GM12875 (cell line): ENCODE results near the gene SLC28A1.

Source experiments
- H3K4me3 ChIP-seq: one replicate; pipeline ENCODE4 v1.5.1; 2011; ENCODE audit warnings: low read depth, low read length, control low read depth
- CTCF ChIP-seq: IDR thresholded peaks from 2 replicates; pipeline ENCODE4 v1.5.1; 2011; ENCODE audit warnings: low read depth, mild to moderate bottlenecking, control low read depth, inconsistent platforms, low read length, moderate library complexity, borderline replicate concordance; ENCODE audit not compliant: insufficient read depth

The SLC28A1 gene

GRCh38 chr15:84925906-84926305, 41.4 kb downstream of the SLC28A1 start:
- no peak overlapping the region for H3K4me3 ChIP-seq
- no peak for TF ChIP-seq CTCF

GRCh38 chr15:84926491-84927230, 42.2 kb downstream of the SLC28A1 start:
- H3K4me3 ChIP-seq, result no peak overlapping the region
- TF ChIP-seq CTCF, result no peak

- H3K4me3 ChIP-seq, result no peak overlapping the region
- no peak for TF ChIP-seq CTCF
Measured at GRCh38 chr15:84928843-84929168, 44.3 kb downstream of the SLC28A1 start.

- no peak overlapping the region for H3K4me3 ChIP-seq
- no peak for TF ChIP-seq CTCF
Measured at GRCh38 chr15:84929795-84930603, 45.5 kb downstream of the SLC28A1 start.

- no peak for TF ChIP-seq CTCF
- no peak overlapping the region for H3K4me3 ChIP-seq
Measured at GRCh38 chr15:84934942-84935729, 50.7 kb downstream of the SLC28A1 start.

GRCh38 chr15:84937144-84937543, 52.7 kb downstream of the SLC28A1 start:
- no peak overlapping the region for H3K4me3 ChIP-seq
- no peak for TF ChIP-seq CTCF

GRCh38 chr15:84938726-84939125, 54.3 kb downstream of the SLC28A1 start:
- no peak overlapping the region for H3K4me3 ChIP-seq
- no peak for TF ChIP-seq CTCF
